SK-N-SH (cell line): ENCODE results near the gene TTC21A.

Experiments
- CHD2 ChIP-seq: fragments of 150-350 bp; IDR thresholded peaks from 2 replicates; pipeline ENCODE4 v1.6.1; 2018; ENCODE audit warnings: low read length; ENCODE audit not compliant: partially characterized antibody
- EP300 ChIP-seq, 2 experiments: IDR thresholded peaks; 2 replicates each; pipeline versions ENCODE4 v1.4.0 to v1.6.1; 2012; ENCODE audit warnings: borderline replicate concordance in 1 of 2, low read depth in 1 of 2, low read length in 1 of 2
- GATA2 ChIP-seq: sonication (generic); formaldehyde crosslinking; IDR thresholded peaks from 2 replicates; pipeline ENCODE4 v1.5.0; 2020; ENCODE audit warnings: mild to moderate bottlenecking, missing genetic modification reagents
- MXI1 ChIP-seq: IDR thresholded peaks from 2 replicates; pipeline ENCODE4 v1.6.1; 2012; ENCODE audit warnings: mild to moderate bottlenecking, low read depth, low read length, improper control_type of control experiment
- POLR2AphosphoS5 ChIP-seq: IDR thresholded peaks from 2 replicates; pipeline ENCODE4 v1.6.1; 2012; ENCODE audit warnings: low read depth, low read length
- SMC3 ChIP-seq: IDR thresholded peaks from 2 replicates; pipeline ENCODE4 v1.6.1; 2012; ENCODE audit warnings: low read depth, low read length, improper control_type of control experiment
- YY1 ChIP-seq: IDR thresholded peaks from 2 replicates; pipeline ENCODE4 v1.4.0; 2012; ENCODE audit warnings: low read depth, mild to moderate bottlenecking
- TF ChIP-seq, protein P1 (sequence below): fragments of 150-350 bp; IDR thresholded peaks from 2 replicates; pipeline ENCODE4 v1.6.1; 2017; ENCODE audit warnings: antibody characterized with exemption, low read length, low read depth, borderline replicate concordance
- TF ChIP-seq, protein P2 (sequence below): fragments of 200-600 bp; sonication (generic); IDR thresholded peaks from 2 replicates; pipeline ENCODE4 v1.6.1; 2017; ENCODE audit warnings: antibody characterized with exemption, mild to moderate bottlenecking, moderate library complexity
- TF ChIP-seq, protein P3 (sequence below): IDR thresholded peaks from 2 replicates; pipeline ENCODE4 v1.4.0; 2012; ENCODE audit warnings: low read depth, borderline replicate concordance
- TF ChIP-seq, protein P4 (sequence below): IDR thresholded peaks from 2 replicates; pipeline ENCODE4 v1.6.1; 2012; ENCODE audit warnings: mild to moderate bottlenecking, low read depth, low read length, moderate library complexity

DNA sequence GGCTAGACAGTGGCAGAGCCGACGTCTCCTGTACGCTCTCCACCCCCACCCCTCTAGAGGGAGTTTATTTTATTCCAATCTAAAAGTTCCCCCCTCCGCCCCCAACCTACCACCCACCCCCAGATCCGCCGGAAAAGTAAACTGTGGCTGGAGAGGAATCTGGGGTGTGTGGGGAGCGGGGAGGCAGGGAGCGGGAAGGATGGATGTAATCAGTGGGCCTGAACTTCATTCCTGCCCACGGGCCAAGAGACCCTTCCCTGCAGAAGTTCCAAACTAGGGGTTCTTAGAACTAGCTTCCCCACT, 46.4 kb downstream of the TTC21A start:
- TF ChIP-seq GATA2 (CRISPR knock-in tag) (no peak), SMC3 (no peak), YY1 (no peak), POLR2AphosphoS5 (no peak), CHD2 (no peak), MXI1 (no peak), EP300 (IDR thresholded peaks at IDR 0.05; ENCODE audit: borderline replicate concordance in 1 of 2, low read depth in 1 of 2, low read length in 1 of 2) (no peak)
- TF ChIP-seq, protein P1, sequence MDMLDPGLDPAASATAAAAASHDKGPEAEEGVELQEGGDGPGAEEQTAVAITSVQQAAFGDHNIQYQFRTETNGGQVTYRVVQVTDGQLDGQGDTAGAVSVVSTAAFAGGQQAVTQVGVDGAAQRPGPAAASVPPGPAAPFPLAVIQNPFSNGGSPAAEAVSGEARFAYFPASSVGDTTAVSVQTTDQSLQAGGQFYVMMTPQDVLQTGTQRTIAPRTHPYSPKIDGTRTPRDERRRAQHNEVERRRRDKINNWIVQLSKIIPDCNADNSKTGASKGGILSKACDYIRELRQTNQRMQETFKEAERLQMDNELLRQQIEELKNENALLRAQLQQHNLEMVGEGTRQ = no peak
- TF ChIP-seq, protein P2, sequence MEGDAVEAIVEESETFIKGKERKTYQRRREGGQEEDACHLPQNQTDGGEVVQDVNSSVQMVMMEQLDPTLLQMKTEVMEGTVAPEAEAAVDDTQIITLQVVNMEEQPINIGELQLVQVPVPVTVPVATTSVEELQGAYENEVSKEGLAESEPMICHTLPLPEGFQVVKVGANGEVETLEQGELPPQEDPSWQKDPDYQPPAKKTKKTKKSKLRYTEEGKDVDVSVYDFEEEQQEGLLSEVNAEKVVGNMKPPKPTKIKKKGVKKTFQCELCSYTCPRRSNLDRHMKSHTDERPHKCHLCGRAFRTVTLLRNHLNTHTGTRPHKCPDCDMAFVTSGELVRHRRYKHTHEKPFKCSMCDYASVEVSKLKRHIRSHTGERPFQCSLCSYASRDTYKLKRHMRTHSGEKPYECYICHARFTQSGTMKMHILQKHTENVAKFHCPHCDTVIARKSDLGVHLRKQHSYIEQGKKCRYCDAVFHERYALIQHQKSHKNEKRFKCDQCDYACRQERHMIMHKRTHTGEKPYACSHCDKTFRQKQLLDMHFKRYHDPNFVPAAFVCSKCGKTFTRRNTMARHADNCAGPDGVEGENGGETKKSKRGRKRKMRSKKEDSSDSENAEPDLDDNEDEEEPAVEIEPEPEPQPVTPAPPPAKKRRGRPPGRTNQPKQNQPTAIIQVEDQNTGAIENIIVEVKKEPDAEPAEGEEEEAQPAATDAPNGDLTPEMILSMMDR = no peak
- TF ChIP-seq, protein P3, sequence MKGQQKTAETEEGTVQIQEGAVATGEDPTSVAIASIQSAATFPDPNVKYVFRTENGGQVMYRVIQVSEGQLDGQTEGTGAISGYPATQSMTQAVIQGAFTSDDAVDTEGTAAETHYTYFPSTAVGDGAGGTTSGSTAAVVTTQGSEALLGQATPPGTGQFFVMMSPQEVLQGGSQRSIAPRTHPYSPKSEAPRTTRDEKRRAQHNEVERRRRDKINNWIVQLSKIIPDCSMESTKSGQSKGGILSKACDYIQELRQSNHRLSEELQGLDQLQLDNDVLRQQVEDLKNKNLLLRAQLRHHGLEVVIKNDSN = no peak
- TF ChIP-seq, protein P4, sequence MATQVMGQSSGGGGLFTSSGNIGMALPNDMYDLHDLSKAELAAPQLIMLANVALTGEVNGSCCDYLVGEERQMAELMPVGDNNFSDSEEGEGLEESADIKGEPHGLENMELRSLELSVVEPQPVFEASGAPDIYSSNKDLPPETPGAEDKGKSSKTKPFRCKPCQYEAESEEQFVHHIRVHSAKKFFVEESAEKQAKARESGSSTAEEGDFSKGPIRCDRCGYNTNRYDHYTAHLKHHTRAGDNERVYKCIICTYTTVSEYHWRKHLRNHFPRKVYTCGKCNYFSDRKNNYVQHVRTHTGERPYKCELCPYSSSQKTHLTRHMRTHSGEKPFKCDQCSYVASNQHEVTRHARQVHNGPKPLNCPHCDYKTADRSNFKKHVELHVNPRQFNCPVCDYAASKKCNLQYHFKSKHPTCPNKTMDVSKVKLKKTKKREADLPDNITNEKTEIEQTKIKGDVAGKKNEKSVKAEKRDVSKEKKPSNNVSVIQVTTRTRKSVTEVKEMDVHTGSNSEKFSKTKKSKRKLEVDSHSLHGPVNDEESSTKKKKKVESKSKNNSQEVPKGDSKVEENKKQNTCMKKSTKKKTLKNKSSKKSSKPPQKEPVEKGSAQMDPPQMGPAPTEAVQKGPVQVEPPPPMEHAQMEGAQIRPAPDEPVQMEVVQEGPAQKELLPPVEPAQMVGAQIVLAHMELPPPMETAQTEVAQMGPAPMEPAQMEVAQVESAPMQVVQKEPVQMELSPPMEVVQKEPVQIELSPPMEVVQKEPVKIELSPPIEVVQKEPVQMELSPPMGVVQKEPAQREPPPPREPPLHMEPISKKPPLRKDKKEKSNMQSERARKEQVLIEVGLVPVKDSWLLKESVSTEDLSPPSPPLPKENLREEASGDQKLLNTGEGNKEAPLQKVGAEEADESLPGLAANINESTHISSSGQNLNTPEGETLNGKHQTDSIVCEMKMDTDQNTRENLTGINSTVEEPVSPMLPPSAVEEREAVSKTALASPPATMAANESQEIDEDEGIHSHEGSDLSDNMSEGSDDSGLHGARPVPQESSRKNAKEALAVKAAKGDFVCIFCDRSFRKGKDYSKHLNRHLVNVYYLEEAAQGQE = no peak
